CD14-positive monocyte (primary cell): ENCODE data around the gene UBA7. TPM values are rescaled to one million over a fixed set of nuclear protein-coding genes. Genes with fewer than 3 reads are reported as not detected.
"Not testable (repeated sequence)": the region's sequence is repeated elsewhere in the genome, so short reads cannot be mapped to it uniquely, and the experiment has no call there.

Experiments
- DNase-seq, 3 donors: peaks; one replicate each; pipeline ENCODE4 v3.0.0-alpha.2; 2011 to 2022
- H2AFZ ChIP-seq: 2 replicates; pipeline ENCODE4 v1.6.0; 2012; ENCODE audit warnings: mild to moderate bottlenecking, low read depth, low read length, inconsistent platforms; ENCODE audit not compliant: insufficient read depth, poor library complexity, severe bottlenecking
- H3K27ac ChIP-seq, 2 donors: 1 replicate in 1 of 2; 2 replicates in 1 of 2; pipeline ENCODE4 v1.5.1; 2012 to 2013; ENCODE audit warnings: low read length in 2 of 2, control low read depth in 1 of 2, inconsistent platforms in 1 of 2, low read depth in 1 of 2, mild to moderate bottlenecking in 1 of 2
- H3K27me3 ChIP-seq, 2 donors: one replicate each; pipeline versions ENCODE4 v1.6.0 to v1.6.1; 2011 to 2013; ENCODE audit warnings: low read length in 2 of 2; ENCODE audit not compliant: control insufficient read depth in 2 of 2, insufficient read depth in 2 of 2
- H3K36me3 ChIP-seq, 2 donors: replicated peaks in 1 of 2; 1 replicate in 1 of 2; 2 replicates in 1 of 2; pipeline versions ENCODE4 v1.5.1 to v1.6.1; 2012 to 2013; ENCODE audit warnings: low read length in 2 of 2, control low read depth in 1 of 2, inconsistent platforms in 1 of 2, mild to moderate bottlenecking in 1 of 2; ENCODE audit not compliant: insufficient read depth in 2 of 2, control insufficient read depth in 1 of 2
- H3K4me1 ChIP-seq, 2 donors: 1 replicate in 1 of 2; 2 replicates in 1 of 2; pipeline versions ENCODE4 v1.5.1 to v1.6.1; 2012 to 2013; ENCODE audit warnings: low read length in 2 of 2, control low read depth in 1 of 2, inconsistent platforms in 1 of 2, mild to moderate bottlenecking in 1 of 2, moderate library complexity in 1 of 2; ENCODE audit not compliant: insufficient read depth in 2 of 2, control insufficient read depth in 1 of 2
- H3K4me2 ChIP-seq: replicated peaks from 2 replicates; pipeline ENCODE3; 2012; ENCODE audit warnings: low read length, moderate library complexity, mild to moderate bottlenecking; ENCODE audit not compliant: poor library complexity, severe bottlenecking; ENCODE audit errors: extremely low read depth
- H3K4me3 ChIP-seq, 3 experiments: fragments of 200-600 bp in 1 of 3; sonication (generic) in 1 of 3; replicated peaks in 1 of 3; 1 replicate in 2 of 3; 2 replicates in 1 of 3; pipeline ENCODE4 v1.5.1; 2011 to 2013; ENCODE audit warnings: low read length in 3 of 3, mild to moderate bottlenecking in 3 of 3, control low read depth in 2 of 3, low read depth in 2 of 3, inconsistent platforms in 1 of 3, moderate library complexity in 1 of 3
- H3K79me2 ChIP-seq: 2 replicates; pipeline ENCODE4 v1.6.0; 2012; ENCODE audit warnings: mild to moderate bottlenecking, control low read depth, inconsistent platforms, low read length, moderate library complexity; ENCODE audit not compliant: insufficient read depth
- H3K9ac ChIP-seq: 2 replicates; pipeline ENCODE4 v1.6.0; 2017; ENCODE audit warnings: low read length, mild to moderate bottlenecking; ENCODE audit not compliant: insufficient read depth, poor library complexity, severe bottlenecking
- H3K9me3 ChIP-seq, 2 donors: replicated peaks in 1 of 2; 1 replicate in 1 of 2; 2 replicates in 1 of 2; pipeline versions ENCODE4 v1.5.1 to v1.6.1; 2012 to 2013; ENCODE audit warnings: low read length in 2 of 2, control low read depth in 1 of 2; ENCODE audit not compliant: control insufficient read depth in 1 of 2, insufficient read depth in 1 of 2
- H4K20me1 ChIP-seq: 2 replicates; pipeline ENCODE4 v1.6.0; 2012; ENCODE audit warnings: mild to moderate bottlenecking, low read length, control low read depth, moderate library complexity; ENCODE audit not compliant: insufficient read depth
- H3K27ac Mint-ChIP-seq, 7 donors: one replicate each; pipeline ENCODE4 v1.8.0; 2020; ENCODE audit warnings: mild to moderate bottlenecking in 7 of 7, mixed read lengths in 7 of 7, moderate library complexity in 6 of 7, inconsistent platforms in 2 of 7
- H3K27me3 Mint-ChIP-seq, 3 donors: one replicate each; pipeline ENCODE4 v1.8.0; 2021 to 2022; ENCODE audit warnings: low read depth in 3 of 3, mild to moderate bottlenecking in 3 of 3, mixed read lengths in 3 of 3, moderate library complexity in 3 of 3, inconsistent platforms in 1 of 3
- H3K36me3 Mint-ChIP-seq, 2 donors: one replicate each; pipeline ENCODE4 v1.8.0; 2020; ENCODE audit warnings: mixed read lengths in 2 of 2, inconsistent platforms in 1 of 2, mild to moderate bottlenecking in 1 of 2
- H3K4me1 Mint-ChIP-seq: one replicate; pipeline ENCODE4 v1.8.0; 2020; ENCODE audit warnings: mild to moderate bottlenecking, mixed read lengths
- H3K4me3 Mint-ChIP-seq, 2 donors: one replicate each; pipeline ENCODE4 v1.8.0; 2020; ENCODE audit warnings: mild to moderate bottlenecking in 2 of 2, mixed read lengths in 2 of 2, moderate library complexity in 1 of 2
- H3K9me3 Mint-ChIP-seq, 7 donors: one replicate each; pipeline ENCODE4 v1.8.0; 2020 to 2022; ENCODE audit warnings: mixed read lengths in 7 of 7, mild to moderate bottlenecking in 6 of 7, moderate library complexity in 6 of 7, inconsistent platforms in 2 of 7
- WGBS: methylation state at CpG from one replicate; pipeline ENCODE4 v1.1.5; 2013; ENCODE audit warnings: missing lambda C conversion rate; ENCODE audit not compliant: insufficient coverage; 5-methylcytosine and 5-hydroxymethylcytosine counted together
- intact Hi-C, 2 donors: fragments of 100-400 bp; cut with micrococcal nuclease; formaldehyde crosslinking; loops; one replicate each; pipeline versions ENCODE4 v1.15.0 to v1.15.1; 2023
- polyA plus RNA-seq, 3 donors: library from polyadenylated mRNA; depleted of rRNA in 1 of 3; unstranded in 2 of 3; stranded (reverse) in 1 of 3; fragments of 300-500 nt in 2 of 3; fragments of >200 nt in 1 of 3; fragmentation: Illumina TruSeq in 2 of 3; gene quantifications; 1 replicate in 2 of 3; 2 replicates in 1 of 3; pipeline ENCODE4 v1.2.3, GENCODE V29; 2012 to 2021
- TF ChIP-seq, protein P1 (sequence below): fragments of 200-600 bp; IDR thresholded peaks from one replicate; pipeline ENCODE4 v1.8.0; 2022; ENCODE audit warnings: antibody characterized with exemption, mild to moderate bottlenecking

Gene UBA7
- polyA plus RNA-seq, 3 donors = 39.1 to 399 (median 43.7) TPM

DNA sequence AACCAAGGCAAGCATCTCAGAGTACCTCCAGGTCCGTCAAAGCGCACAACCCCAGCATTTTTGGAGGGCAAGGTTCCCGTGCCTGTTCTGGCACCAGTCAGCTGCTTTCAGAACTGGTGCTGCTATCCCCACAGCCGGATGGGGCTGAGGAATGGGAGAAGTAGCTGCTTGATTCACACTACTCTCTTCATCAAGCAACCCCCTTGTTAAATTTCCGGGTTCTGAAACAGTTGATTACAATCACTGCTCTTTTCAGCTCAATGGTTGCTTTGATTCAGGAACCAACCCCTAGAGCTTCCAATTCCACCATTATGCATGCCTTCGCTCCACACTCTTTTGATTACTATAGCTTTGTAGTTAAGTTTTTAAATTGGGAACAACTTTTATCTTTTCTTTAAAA, 12.3 kb upstream of the UBA7 start:
- Histone ChIP-seq H3K4me1 (no peaks in the 10 kb centered on the region), H4K20me1 (no peaks in the 10 kb centered on the region), H3K4me3 (no peak overlapping the region), H3K9ac (no peak overlapping the region), H3K9me3 (no peaks in the 10 kb centered on the region), H3K4me2 (no peak overlapping the region), H3K79me2 (no peaks in the 10 kb centered on the region), H3K27me3 (no peaks in the 10 kb centered on the region), H3K27ac (no peak overlapping the region), H3K36me3 (peaks cover 16 to 26% of the 10 kb centered on the region in 2 donors), H2AFZ (no peak overlapping the region)
- H3K4me1 Mint-ChIP-seq = no peaks in the 10 kb centered on the region
- no peak overlapping the region for H3K4me3 Mint-ChIP-seq
- intact Hi-C loops = no loop called here
- peaks cover 20 to 30% of the 10 kb centered on the region in 2 donors for H3K36me3 Mint-ChIP-seq
- no peak overlapping the region for H3K27ac Mint-ChIP-seq
- H3K9me3 Mint-ChIP-seq = no peaks in the 10 kb centered on the region
- H3K27me3 Mint-ChIP-seq = peaks cover 0 to 1% (median 0%) of the 10 kb centered on the region in 3 donors
- TF ChIP-seq, protein P1, sequence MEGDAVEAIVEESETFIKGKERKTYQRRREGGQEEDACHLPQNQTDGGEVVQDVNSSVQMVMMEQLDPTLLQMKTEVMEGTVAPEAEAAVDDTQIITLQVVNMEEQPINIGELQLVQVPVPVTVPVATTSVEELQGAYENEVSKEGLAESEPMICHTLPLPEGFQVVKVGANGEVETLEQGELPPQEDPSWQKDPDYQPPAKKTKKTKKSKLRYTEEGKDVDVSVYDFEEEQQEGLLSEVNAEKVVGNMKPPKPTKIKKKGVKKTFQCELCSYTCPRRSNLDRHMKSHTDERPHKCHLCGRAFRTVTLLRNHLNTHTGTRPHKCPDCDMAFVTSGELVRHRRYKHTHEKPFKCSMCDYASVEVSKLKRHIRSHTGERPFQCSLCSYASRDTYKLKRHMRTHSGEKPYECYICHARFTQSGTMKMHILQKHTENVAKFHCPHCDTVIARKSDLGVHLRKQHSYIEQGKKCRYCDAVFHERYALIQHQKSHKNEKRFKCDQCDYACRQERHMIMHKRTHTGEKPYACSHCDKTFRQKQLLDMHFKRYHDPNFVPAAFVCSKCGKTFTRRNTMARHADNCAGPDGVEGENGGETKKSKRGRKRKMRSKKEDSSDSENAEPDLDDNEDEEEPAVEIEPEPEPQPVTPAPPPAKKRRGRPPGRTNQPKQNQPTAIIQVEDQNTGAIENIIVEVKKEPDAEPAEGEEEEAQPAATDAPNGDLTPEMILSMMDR = no peak
- no peak for DNase-seq
- WGBS = 100% methylated on average over 3 of the region's 6 CpGs

DNA sequence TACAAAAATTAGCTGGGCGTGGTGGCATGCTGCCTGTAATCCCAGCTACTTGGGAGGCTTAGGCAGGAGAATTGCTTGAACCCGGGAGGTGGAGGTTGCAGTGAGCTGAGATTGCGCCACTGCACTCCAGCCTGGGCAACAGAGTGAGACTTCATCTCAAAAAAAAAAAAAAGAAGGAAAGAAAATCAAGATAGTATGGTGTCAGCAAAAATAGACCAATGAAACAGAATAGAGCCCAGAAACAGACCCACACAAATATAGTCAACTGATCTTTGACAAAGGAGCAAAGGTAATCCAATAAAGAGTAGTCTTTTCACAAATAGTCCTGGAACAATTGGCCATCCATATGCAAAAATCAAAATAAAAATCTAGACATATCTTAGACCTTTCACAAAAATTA, 9.4 kb upstream of the UBA7 start:
- H3K4me1 ChIP-seq, H3K4me1 Mint-ChIP-seq, H3K4me3 Mint-ChIP-seq, H3K36me3 ChIP-seq, H3K27ac Mint-ChIP-seq, H3K27ac ChIP-seq, H3K79me2 ChIP-seq, H3K9me3 ChIP-seq, H3K4me3 ChIP-seq, H3K9me3 Mint-ChIP-seq, H3K27me3 Mint-ChIP-seq, H3K9ac ChIP-seq, H3K36me3 Mint-ChIP-seq, H4K20me1 ChIP-seq, H3K27me3 ChIP-seq, H3K4me2 ChIP-seq, DNase-seq, intact Hi-C loops, H2AFZ ChIP-seq: not testable (repeated sequence)
- WGBS = 80% methylated on average over 1 of the region's 3 CpGs
